Midbrain (tissue), 1 donor: Measurements from ENCODE around the gene SGIP1.
"Not testable (repeated sequence)": the region's sequence is repeated elsewhere in the genome, so short reads cannot be mapped to it uniquely, and the experiment has no call there.

Source experiments
- DNase-seq: peaks from one replicate; lab custom pipeline; 2025; lab: John Stamatoyannopoulos, UW

Gene SGIP1

GRCh38 chr1:66556161-66556611, 22.2 kb downstream of the SGIP1 start:
- peak; percentile 69 for DNase-seq

- DNase-seq, result no peak
These were observed 23.2 kb downstream of the SGIP1 start for GRCh38 chr1:66557157-66557556.

- no peak for DNase-seq
These were observed 25.6 kb downstream of the SGIP1 start for GRCh38 chr1:66559517-66559916.

GRCh38 chr1:66562561-66562960, 28.6 kb downstream of the SGIP1 start:
- no peak for DNase-seq

- DNase-seq, result no peak
These were observed 29.3 kb downstream of the SGIP1 start for GRCh38 chr1:66563094-66563800.

- no peak for DNase-seq
These were observed 30.1 kb downstream of the SGIP1 start for GRCh38 chr1:66563941-66564630.

- DNase-seq, result no peak
These were observed 36.2 kb downstream of the SGIP1 start for GRCh38 chr1:66570196-66570595.

- DNase-seq, result no peak
These were observed 37.8 kb downstream of the SGIP1 start for GRCh38 chr1:66571789-66572188.

GRCh38 chr1:66575739-66576138, 41.8 kb downstream of the SGIP1 start:
- no peak for DNase-seq

- no peak for DNase-seq
These were observed 42.7 kb downstream of the SGIP1 start for GRCh38 chr1:66576645-66577044.

- DNase-seq, result no peak
These were observed 44.9 kb downstream of the SGIP1 start for GRCh38 chr1:66578841-66579240.

GRCh38 chr1:66580081-66580480, 46.1 kb downstream of the SGIP1 start:
- DNase-seq, result no peak

- DNase-seq, result no peak
These were observed 49.1 kb downstream of the SGIP1 start for GRCh38 chr1:66583021-66583420.

- DNase-seq, result no peak
These were observed 51.0 kb downstream of the SGIP1 start for GRCh38 chr1:66585002-66585401.

- DNase-seq, result no peak
These were observed 55.4 kb downstream of the SGIP1 start for GRCh38 chr1:66589326-66589725.

- DNase-seq, result not testable (repeated sequence)
These were observed 58.2 kb downstream of the SGIP1 start for GRCh38 chr1:66592106-66592507.

- DNase-seq, result no peak
These were observed 62.2 kb downstream of the SGIP1 start for GRCh38 chr1:66596191-66596590.

GRCh38 chr1:66597500-66597899, 63.5 kb downstream of the SGIP1 start:
- DNase-seq, result no peak

- no peak for DNase-seq
These were observed 64.7 kb downstream of the SGIP1 start for GRCh38 chr1:66598670-66599069.

- no peak for DNase-seq
These were observed 65.4 kb downstream of the SGIP1 start for GRCh38 chr1:66599346-66599745.

GRCh38 chr1:66599899-66600737, 66.2 kb downstream of the SGIP1 start:
- no peak for DNase-seq

- DNase-seq, result no peak
These were observed 71.6 kb downstream of the SGIP1 start for GRCh38 chr1:66605419-66605997.
